Measurements from ENCODE around the gene CRHR1.

CRHR1 gene

GRCh38 chr17:45870342-45870974 is 86.3 kb downstream of the CRHR1 start:
- DNase-seq: no peak

- DNase-seq: no peak
These were observed 87.6 kb downstream of the CRHR1 start for GRCh38 chr17:45871718-45872117.

- DNase-seq: no peak
These were observed 89.6 kb downstream of the CRHR1 start for GRCh38 chr17:45873728-45874127.

- no peak for DNase-seq
These were observed 90.0 kb downstream of the CRHR1 start for GRCh38 chr17:45874151-45874550.

GRCh38 chr17:45876539-45876938 is 92.4 kb downstream of the CRHR1 start:
- DNase-seq: no peak

- no peak for DNase-seq
These were observed 93.3 kb downstream of the CRHR1 start for GRCh38 chr17:45877467-45877866.

GRCh38 chr17:45883063-45883462 is 98.9 kb downstream of the CRHR1 start:
- no peak for DNase-seq
